IMR-90 (cell line): ENCODE measurements around the gene C20orf144. TPM values are rescaled to one million over a fixed set of nuclear protein-coding genes. Genes with fewer than 3 reads are reported as not detected.
A peak's percentile ranks its signal among the peaks of the same experiment; 100 is the strongest.

Source experiments
- ATAC-seq: fragments of 200-7000 bp; cut with Tn5 transposase; 2 replicates; pipeline ENCODE4 v1.9.1; 2020; ENCODE audit warnings: low read depth, mild to moderate bottlenecking, moderate library complexity
- BruUV-seq: library from RNA; stranded (reverse); fragments of 400-500 nt; replicated peaks from 2 replicates; lab custom pipeline; 2021; lab: Mats Ljungman, UMichigan
- CTCF ChIA-PET: fragments of 300-600 bp; formaldehyde crosslinking; extraction: SDS; loops from one replicate; lab custom pipeline; 2021; ENCODE audit warnings: antibody characterized with exemption; lab: Yijun Ruan, JAX
- POLR2A ChIA-PET: fragments of 300-600 bp; sonication (Branson Sonifier 250); formaldehyde crosslinking; loops from one replicate; lab custom pipeline; 2022; ENCODE audit warnings: antibody characterized with exemption; ENCODE audit not compliant: unreplicated experiment; lab: Charles Lee
- DNase-seq: peaks from one replicate; pipeline ENCODE4 v3.0.0; 2013
- H2AFZ ChIP-seq: replicated peaks from 2 replicates; pipeline ENCODE3; 2013; ENCODE audit warnings: low read length, mild to moderate bottlenecking; ENCODE audit not compliant: poor library complexity
- H2AK5ac ChIP-seq: 2 replicates; pipeline ENCODE4 v1.6.1; 2013; ENCODE audit warnings: low read depth, low read length, inconsistent platforms
- H2AK9ac ChIP-seq: replicated peaks from 2 replicates; pipeline ENCODE3; 2013; ENCODE audit warnings: mild to moderate bottlenecking, low read depth, low read length, moderate library complexity; ENCODE audit not compliant: poor library complexity
- H2BK120ac ChIP-seq: 2 replicates; pipeline ENCODE4 v1.6.1; 2013; ENCODE audit warnings: low read depth, low read length, inconsistent platforms
- H2BK15ac ChIP-seq: 3 replicates; pipeline ENCODE4 v1.6.1; 2013; ENCODE audit warnings: low read depth, low read length, inconsistent platforms
- H2BK20ac ChIP-seq: 2 replicates; pipeline ENCODE4 v1.6.1; 2013; ENCODE audit warnings: low read depth, mild to moderate bottlenecking, inconsistent platforms, low read length, moderate library complexity
- H2BK5ac ChIP-seq: 2 replicates; pipeline ENCODE4 v1.6.1; 2013; ENCODE audit warnings: mild to moderate bottlenecking, low read depth, low read length, inconsistent platforms; ENCODE audit not compliant: poor library complexity, severe bottlenecking
- H3K14ac ChIP-seq: replicated peaks from 2 replicates; pipeline ENCODE4 v1.6.1; 2013; ENCODE audit warnings: low read depth, low read length, inconsistent platforms
- H3K18ac ChIP-seq: 2 replicates; pipeline ENCODE4 v1.6.1; 2013; ENCODE audit warnings: low read depth, low read length, control low read depth
- H3K23ac ChIP-seq: 2 replicates; pipeline ENCODE4 v1.6.1; 2013; ENCODE audit warnings: low read depth, low read length, inconsistent platforms
- H3K27ac ChIP-seq: 2 replicates; pipeline ENCODE4 v1.5.1; 2013; ENCODE audit warnings: mild to moderate bottlenecking, control low read depth, low read length; ENCODE audit not compliant: insufficient read depth
- H3K27me3 ChIP-seq: 2 replicates; pipeline ENCODE4 v1.6.1; 2013; ENCODE audit warnings: low read length; ENCODE audit not compliant: control insufficient read depth, insufficient read depth
- H3K36me3 ChIP-seq: 2 replicates; pipeline ENCODE4 v1.6.1; 2013; ENCODE audit warnings: low read length, mixed read lengths; ENCODE audit not compliant: control insufficient read depth, insufficient read depth
- H3K4ac ChIP-seq: 2 replicates; pipeline ENCODE4 v1.6.1; 2013; ENCODE audit warnings: low read depth, low read length, inconsistent platforms
- H3K4me1 ChIP-seq: 2 replicates; pipeline ENCODE4 v1.6.1; 2013; ENCODE audit warnings: low read length, mixed read lengths; ENCODE audit not compliant: control insufficient read depth, insufficient read depth
- H3K4me2 ChIP-seq: 2 replicates; pipeline ENCODE4 v1.6.1; 2013; ENCODE audit warnings: low read depth, mild to moderate bottlenecking, control low read depth, low read length, moderate library complexity
- H3K4me3 ChIP-seq: 2 replicates; pipeline ENCODE4 v1.5.1; 2013; ENCODE audit warnings: low read depth, mild to moderate bottlenecking, control low read depth, low read length, moderate library complexity; ENCODE audit not compliant: insufficient read depth
- H3K56ac ChIP-seq: 2 replicates; pipeline ENCODE4 v1.6.1; 2013; ENCODE audit warnings: low read length, inconsistent platforms; ENCODE audit not compliant: insufficient read depth; ENCODE audit errors: extremely low read depth
- H3K79me1 ChIP-seq, 2 experiments: 2 replicates each; pipeline ENCODE4 v1.6.1; 2013; ENCODE audit warnings: low read length in 2 of 2, inconsistent platforms in 1 of 2, low read depth in 1 of 2
- H3K9ac ChIP-seq: 2 replicates; pipeline ENCODE4 v1.6.1; 2013; ENCODE audit warnings: low read depth, low read length, control low read depth
- H3K9me1 ChIP-seq: 2 replicates; pipeline ENCODE4 v1.6.1; 2013; ENCODE audit warnings: low read length, inconsistent platforms; ENCODE audit not compliant: insufficient read depth
- H3K9me3 ChIP-seq: 2 replicates; pipeline ENCODE4 v1.6.1; 2013; ENCODE audit warnings: low read length; ENCODE audit not compliant: control insufficient read depth, insufficient read depth
- H4K20me1 ChIP-seq: 2 replicates; pipeline ENCODE4 v1.6.1; 2013; ENCODE audit warnings: low read length, inconsistent platforms; ENCODE audit not compliant: insufficient read depth
- H4K5ac ChIP-seq: 2 replicates; pipeline ENCODE4 v1.6.1; 2013; ENCODE audit warnings: mild to moderate bottlenecking, low read depth, low read length, control low read depth
- H4K8ac ChIP-seq, 2 experiments: 2 replicates each; pipeline ENCODE4 v1.6.1; 2013; ENCODE audit warnings: low read depth in 2 of 2, low read length in 2 of 2, control low read depth in 1 of 2, inconsistent platforms in 1 of 2
- H4K91ac ChIP-seq: 2 replicates; pipeline ENCODE4 v1.6.1; 2013; ENCODE audit warnings: low read depth, low read length, inconsistent platforms; ENCODE audit not compliant: insufficient read depth
- CEBPB ChIP-seq: IDR thresholded peaks from 2 replicates; pipeline ENCODE4 v1.6.1; 2012; ENCODE audit warnings: low read depth, low read length, improper control_type of control experiment
- CHD1 ChIP-seq: IDR thresholded peaks from 2 replicates; pipeline ENCODE4 v1.6.1; 2012; ENCODE audit warnings: low read depth, low read length, improper control_type of control experiment
- FOS ChIP-seq: fragments of 150-350 bp; IDR thresholded peaks from 2 replicates; pipeline ENCODE4 v1.6.1; 2016; ENCODE audit warnings: low read depth, low read length
- MAFK ChIP-seq: IDR thresholded peaks from 2 replicates; pipeline ENCODE4 v1.6.1; 2012; ENCODE audit warnings: low read depth, low read length, improper control_type of control experiment
- MXI1 ChIP-seq: IDR thresholded peaks from 2 replicates; pipeline ENCODE4 v1.6.1; 2012; ENCODE audit warnings: low read depth, mild to moderate bottlenecking, low read length, moderate library complexity, borderline replicate concordance
- NFE2L2 ChIP-seq: fragments of 150-350 bp; IDR thresholded peaks from 2 replicates; pipeline ENCODE4 v1.6.1; 2016; ENCODE audit warnings: low read depth, mild to moderate bottlenecking, low read length
- POLR2A ChIP-seq: IDR thresholded peaks from 2 replicates; pipeline ENCODE4 v1.6.1; 2012; ENCODE audit warnings: mild to moderate bottlenecking, low read depth, low read length
- RAD21 ChIP-seq: IDR thresholded peaks from 2 replicates; pipeline ENCODE4 v1.6.1; 2012; ENCODE audit warnings: low read length, improper control_type of control experiment
- RFX5 ChIP-seq: IDR thresholded peaks from 2 replicates; pipeline ENCODE4 v1.8.0; 2012; ENCODE audit warnings: low read depth, mild to moderate bottlenecking, low read length, moderate library complexity
- SMC3 ChIP-seq: fragments of 150-350 bp; IDR thresholded peaks from 2 replicates; pipeline ENCODE4 v1.6.1; 2016; ENCODE audit warnings: low read depth, mild to moderate bottlenecking, antibody characterized with exemption, low read length, moderate library complexity
- USF2 ChIP-seq: fragments of 150-350 bp; IDR thresholded peaks from 2 replicates; pipeline ENCODE4 v1.6.1; 2017; ENCODE audit warnings: mild to moderate bottlenecking, antibody characterized with exemption, low read length, low read depth
- WGBS, 2 experiments: methylation state at CpG; one replicate each; pipeline versions ENCODE4 v1.1.5 to v1.1.7; 2013; ENCODE audit warnings: missing lambda C conversion rate in 2 of 2; ENCODE audit not compliant: insufficient read length in 1 of 2; ENCODE audit errors: extremely low coverage in 2 of 2; 5-methylcytosine and 5-hydroxymethylcytosine counted together
- dilution Hi-C: fragments of 300-500 bp; cut with HindIII; formaldehyde crosslinking; loops from one replicate; pipeline ENCODE4 v1.14.3; 2018; ENCODE audit warnings: low sequenced_read_pairs; ENCODE audit not compliant: unreplicated experiment
- in situ Hi-C: fragments of 300-500 bp; cut with MboI; formaldehyde crosslinking; loops from 3 replicates; pipeline ENCODE4 v1.14.3; 2019; ENCODE audit warnings: low sequenced_read_pairs, inconsistent platforms, mixed read lengths
- intact Hi-C: fragments of 100-400 bp; cut with micrococcal nuclease; formaldehyde crosslinking; loops from 2 replicates; pipeline ENCODE4 v1.10.0; 2022
- polyA plus RNA-seq, 3 experiments: library from polyadenylated mRNA; depleted of rRNA; stranded (reverse); fragments of >200 nt; gene quantifications; 2 replicates each; pipeline ENCODE4 v1.2.3, GENCODE V29; 2012; ENCODE audit warnings: low replicate concordance in 1 of 3
- total RNA-seq: library from RNA; depleted of rRNA; stranded (reverse); fragments of >200 nt; gene quantifications from 2 replicates; pipeline ENCODE4 v1.2.3, GENCODE V29; 2012

The C20orf144 gene
- total and polyA plus RNA-seq, 2 of the 4 experiments (the other 2 are of a cell fraction) = under 0.01 to 0.19 TPM

GRCh38 chr20:33709398-33709797, 47.3 kb downstream of the C20orf144 start:
- intact Hi-C loops = no loop called here
- no peak overlapping the region for H3K56ac ChIP-seq
- no peaks in the 10 kb centered on the region for H3K4me1 ChIP-seq
- no peak for TF ChIP-seq MXI1
- TF ChIP-seq CEBPB = no peak
- no peak for TF ChIP-seq FOS
- no peak for TF ChIP-seq MAFK
- TF ChIP-seq RFX5 = no peak
- no peak for TF ChIP-seq USF2
- no peak for TF ChIP-seq RAD21
- no peak for TF ChIP-seq POLR2A
- TF ChIP-seq CHD1 = no peak
- TF ChIP-seq SMC3 = no peak
- no peak for TF ChIP-seq NFE2L2
- peaks cover 8% of the 10 kb centered on the region; the same call in 1 of the 2 replicates for H3K36me3 ChIP-seq
- H4K91ac ChIP-seq = no peak overlapping the region
- no peak overlapping the region for H2BK5ac ChIP-seq
- WGBS, 2 experiments = no CpG with 5 or more reads among the region's 2 CpGs
- no peak overlapping the region for H3K4me3 ChIP-seq
- ATAC-seq (peak; percentile 48; the same call in 1 of the 2 replicates), DNase-seq (no peak)
- no peak overlapping the region for H2BK120ac ChIP-seq
- H3K79me1 ChIP-seq = 0 out of 4 replicates have a peak, but pooled peaks cover 0 to 2% of the 10 kb centered on the region in 2 experiments
- H2AK5ac ChIP-seq = no peak overlapping the region
- no peak overlapping the region for H4K5ac ChIP-seq
- H3K27ac ChIP-seq = no peak overlapping the region
- no TSS peak for BruUV-seq
- H2BK20ac ChIP-seq = no peak overlapping the region
- H3K4ac ChIP-seq = no peak overlapping the region
- H3K18ac ChIP-seq = no peak overlapping the region
- CTCF ChIA-PET = interaction anchor here (1.0 kb wide), 1 partner anchor 14 kb away, joined by 3 read pairs; no protein-coding TSS in a partner anchor
- H3K23ac ChIP-seq = no peak overlapping the region
- no peaks in the 10 kb centered on the region for H3K9me3 ChIP-seq
- no peak overlapping the region for H2BK15ac ChIP-seq
- no peaks in the 10 kb centered on the region for H3K27me3 ChIP-seq
- 0 out of 2 replicates have a peak, but pooled peaks cover 8% of the 10 kb centered on the region for H3K9me1 ChIP-seq
- no peak overlapping the region for H3K4me2 ChIP-seq
- no peak overlapping the region for H2AFZ ChIP-seq
- H4K8ac ChIP-seq = no peak overlapping the region
- H3K9ac ChIP-seq = no peak overlapping the region
- no peak overlapping the region for H3K14ac ChIP-seq
- POLR2A ChIA-PET = interaction anchor here (0.8 kb wide), 1 partner anchor 192 kb away, joined by 3 read pairs; no protein-coding TSS in a partner anchor
- in situ Hi-C loops = no loop called here
- H2AK9ac ChIP-seq = no peak overlapping the region
- dilution Hi-C loops = no loop called here
- no peaks in the 10 kb centered on the region for H4K20me1 ChIP-seq
